Activated CD4-positive, alpha-beta T cell treated with anti-CD3 and anti-CD28 coated beads, Interleukin-2, amount 50 U/mL, for 48 hours (primary cell): ENCODE data around the gene HMCES.
"Not testable (repeated sequence)": the region's sequence is repeated elsewhere in the genome, so short reads cannot be mapped to it uniquely, and the experiment has no call there.

Experiments
- DNase-seq, 2 experiments: peaks; one replicate each; pipeline ENCODE4 v3.0.0-alpha.2; 2020

Gene HMCES

GRCh38 chr3:129323651-129324294 is 45.1 kb downstream of the HMCES start:
- DNase-seq, result no peak

- DNase-seq, result no peak
Observed at GRCh38 chr3:129324855-129325254, 46.2 kb downstream of the HMCES start.

GRCh38 chr3:129325383-129325782 is 46.7 kb downstream of the HMCES start:
- DNase-seq, result no peak

- DNase-seq, result no peak
Observed at GRCh38 chr3:129326138-129326537, 47.5 kb downstream of the HMCES start.

- no peak for DNase-seq
Observed at GRCh38 chr3:129326595-129326994, 47.9 kb downstream of the HMCES start.

- no peak for DNase-seq
Observed at GRCh38 chr3:129327510-129327909, 48.8 kb downstream of the HMCES start.

- no peak for DNase-seq
Observed at GRCh38 chr3:129329858-129330257, 51.2 kb downstream of the HMCES start.

- DNase-seq, result no peak
Observed at GRCh38 chr3:129330409-129330808, 51.7 kb downstream of the HMCES start.

GRCh38 chr3:129333891-129334290 is 55.2 kb downstream of the HMCES start:
- DNase-seq, result no peak

- DNase-seq, result no peak
Observed at GRCh38 chr3:129336093-129336706, 57.5 kb downstream of the HMCES start.

GRCh38 chr3:129337719-129338118 is 59.0 kb downstream of the HMCES start:
- not testable (repeated sequence) for DNase-seq

GRCh38 chr3:129339186-129339585 is 60.5 kb downstream of the HMCES start:
- DNase-seq, result not testable (repeated sequence)

GRCh38 chr3:129339833-129340232 is 61.2 kb downstream of the HMCES start:
- DNase-seq, result not testable (repeated sequence)

- no peak for DNase-seq
Observed at GRCh38 chr3:129341331-129342141, 62.9 kb downstream of the HMCES start.

- DNase-seq, result peak; percentile 28 to 47
Observed at GRCh38 chr3:129343643-129344360, 65.1 kb downstream of the HMCES start.

- DNase-seq, result no peak
Observed at GRCh38 chr3:129344540-129345220, 66.0 kb downstream of the HMCES start.

GRCh38 chr3:129345281-129345680 is 66.6 kb downstream of the HMCES start:
- no peak for DNase-seq

- no peak for DNase-seq
Observed at GRCh38 chr3:129345971-129346370, 67.3 kb downstream of the HMCES start.

GRCh38 chr3:129346695-129347457 is 68.2 kb downstream of the HMCES start:
- DNase-seq, result no peak

GRCh38 chr3:129347458-129347845 is 68.8 kb downstream of the HMCES start:
- DNase-seq, result no peak

- no peak for DNase-seq
Observed at GRCh38 chr3:129348734-129349133, 70.1 kb downstream of the HMCES start.

- not testable (repeated sequence) for DNase-seq
Observed at GRCh38 chr3:129349169-129349568, 70.5 kb downstream of the HMCES start.
